ENCODE measurements around the gene PPTC7.
"Not testable (repeated sequence)": the region's sequence is repeated elsewhere in the genome, so short reads cannot be mapped to it uniquely, and the experiment has no call there.

PPTC7 gene

GRCh38 chr12:110566993-110567392 is 16.1 kb downstream of the PPTC7 start:
- TF ChIP-seq CTCF (IDR thresholded peaks at IDR 0.05; ENCODE audit: extremely low read depth, insufficient read depth, missing control alignments), result no peak
- DNase-seq (ENCODE audit: low spot score), result no peak
- in situ Hi-C loops (cut with MboI; ENCODE audit: low pct_unique_long_range_greater_than_20kb, low sequenced_read_pairs, unreplicated experiment), result no loop called here

- no peak for TF ChIP-seq CTCF (IDR thresholded peaks at IDR 0.05; ENCODE audit: extremely low read depth, insufficient read depth, missing control alignments)
- in situ Hi-C loops (cut with MboI; ENCODE audit: low pct_unique_long_range_greater_than_20kb, low sequenced_read_pairs, unreplicated experiment), result no loop called here
- DNase-seq (ENCODE audit: low spot score), result no peak
These were observed 16.9 kb downstream of the PPTC7 start for GRCh38 chr12:110565894-110566871.

- in situ Hi-C loops (cut with MboI; ENCODE audit: low pct_unique_long_range_greater_than_20kb, low sequenced_read_pairs, unreplicated experiment), result no loop called here
- no peak for DNase-seq (ENCODE audit: low spot score)
- no peak for TF ChIP-seq CTCF (IDR thresholded peaks at IDR 0.05; ENCODE audit: extremely low read depth, insufficient read depth, missing control alignments)
These were observed 18.6 kb downstream of the PPTC7 start for GRCh38 chr12:110564471-110564991.

- no peak for DNase-seq (ENCODE audit: low spot score)
- no peak for TF ChIP-seq CTCF (IDR thresholded peaks at IDR 0.05; ENCODE audit: extremely low read depth, insufficient read depth, missing control alignments)
- in situ Hi-C loops (cut with MboI; ENCODE audit: low pct_unique_long_range_greater_than_20kb, low sequenced_read_pairs, unreplicated experiment), result no loop called here
These were observed 19.2 kb downstream of the PPTC7 start for GRCh38 chr12:110563702-110564470.

- in situ Hi-C loops (cut with MboI; ENCODE audit: low pct_unique_long_range_greater_than_20kb, low sequenced_read_pairs, unreplicated experiment); DNase-seq (ENCODE audit: low spot score): not testable (repeated sequence)
These were observed 20.7 kb downstream of the PPTC7 start for GRCh38 chr12:110562386-110562785.

GRCh38 chr12:110561471-110562201 is 21.5 kb downstream of the PPTC7 start:
- DNase-seq (ENCODE audit: low spot score), result no peak
- in situ Hi-C loops (cut with MboI; ENCODE audit: low pct_unique_long_range_greater_than_20kb, low sequenced_read_pairs, unreplicated experiment), result no loop called here
- no peak for TF ChIP-seq CTCF (IDR thresholded peaks at IDR 0.05; ENCODE audit: extremely low read depth, insufficient read depth, missing control alignments)
